GM12872 (cell line): Measurements from ENCODE around the gene BPIFA2.

Experiments
- TF ChIP-seq, protein P1 (sequence below): IDR thresholded peaks from 3 replicates; pipeline ENCODE4 v1.5.1; 2011; ENCODE audit warnings: low read depth, mild to moderate bottlenecking, low read length, moderate library complexity; ENCODE audit not compliant: insufficient read depth

Gene BPIFA2

DNA sequence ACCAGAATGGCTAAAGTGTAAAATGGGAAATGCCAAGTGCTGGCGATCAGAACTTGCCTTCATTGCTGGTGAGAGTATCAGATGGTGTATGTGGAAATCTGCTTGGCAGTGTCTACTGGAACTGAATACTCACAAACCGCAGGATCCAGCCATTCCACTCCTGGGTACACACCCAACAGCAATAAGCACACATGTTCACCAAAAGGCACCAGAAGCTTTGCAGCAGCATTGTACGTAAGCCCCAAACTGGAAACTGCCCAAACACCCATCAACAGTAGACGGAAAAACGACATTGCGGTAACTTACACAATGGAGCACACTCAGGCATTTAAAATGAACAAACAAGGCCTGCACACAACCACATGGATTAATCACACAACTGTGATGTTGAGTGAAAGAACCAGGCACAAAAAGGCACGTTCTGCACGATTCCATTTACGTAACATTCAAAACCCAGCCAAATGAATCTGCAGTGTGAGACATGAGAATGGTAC lies 37.3 kb upstream of the BPIFA2 start:
- TF ChIP-seq, protein P1, sequence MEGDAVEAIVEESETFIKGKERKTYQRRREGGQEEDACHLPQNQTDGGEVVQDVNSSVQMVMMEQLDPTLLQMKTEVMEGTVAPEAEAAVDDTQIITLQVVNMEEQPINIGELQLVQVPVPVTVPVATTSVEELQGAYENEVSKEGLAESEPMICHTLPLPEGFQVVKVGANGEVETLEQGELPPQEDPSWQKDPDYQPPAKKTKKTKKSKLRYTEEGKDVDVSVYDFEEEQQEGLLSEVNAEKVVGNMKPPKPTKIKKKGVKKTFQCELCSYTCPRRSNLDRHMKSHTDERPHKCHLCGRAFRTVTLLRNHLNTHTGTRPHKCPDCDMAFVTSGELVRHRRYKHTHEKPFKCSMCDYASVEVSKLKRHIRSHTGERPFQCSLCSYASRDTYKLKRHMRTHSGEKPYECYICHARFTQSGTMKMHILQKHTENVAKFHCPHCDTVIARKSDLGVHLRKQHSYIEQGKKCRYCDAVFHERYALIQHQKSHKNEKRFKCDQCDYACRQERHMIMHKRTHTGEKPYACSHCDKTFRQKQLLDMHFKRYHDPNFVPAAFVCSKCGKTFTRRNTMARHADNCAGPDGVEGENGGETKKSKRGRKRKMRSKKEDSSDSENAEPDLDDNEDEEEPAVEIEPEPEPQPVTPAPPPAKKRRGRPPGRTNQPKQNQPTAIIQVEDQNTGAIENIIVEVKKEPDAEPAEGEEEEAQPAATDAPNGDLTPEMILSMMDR, result no peak

DNA sequence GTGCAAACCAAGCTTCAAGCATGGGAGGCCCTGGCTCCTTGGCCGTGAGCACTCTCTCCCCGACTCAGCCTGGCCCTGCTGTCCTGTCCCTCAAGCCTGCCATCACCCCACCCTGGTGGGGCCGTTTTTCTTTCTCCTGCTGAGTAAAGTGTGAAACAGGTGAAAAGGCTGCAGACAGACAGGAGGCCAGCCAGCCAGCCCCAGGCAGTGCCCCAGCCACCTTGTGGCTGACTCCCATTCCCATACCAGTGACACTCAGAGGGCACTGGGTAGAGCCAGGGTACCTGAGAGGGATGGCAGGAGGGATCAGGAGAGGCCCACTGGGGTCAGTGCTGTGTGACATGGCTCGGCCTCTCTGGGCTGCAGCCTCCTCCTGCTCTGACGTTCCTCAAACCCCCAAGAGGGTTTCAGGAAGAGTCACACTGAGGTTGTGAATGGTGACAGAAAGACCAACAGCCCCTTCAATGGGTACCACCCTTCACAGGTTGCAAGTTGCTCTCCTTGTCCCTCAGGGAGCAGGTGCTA lies 35.9 kb upstream of the BPIFA2 start:
- TF ChIP-seq, protein P1, result no peak

DNA sequence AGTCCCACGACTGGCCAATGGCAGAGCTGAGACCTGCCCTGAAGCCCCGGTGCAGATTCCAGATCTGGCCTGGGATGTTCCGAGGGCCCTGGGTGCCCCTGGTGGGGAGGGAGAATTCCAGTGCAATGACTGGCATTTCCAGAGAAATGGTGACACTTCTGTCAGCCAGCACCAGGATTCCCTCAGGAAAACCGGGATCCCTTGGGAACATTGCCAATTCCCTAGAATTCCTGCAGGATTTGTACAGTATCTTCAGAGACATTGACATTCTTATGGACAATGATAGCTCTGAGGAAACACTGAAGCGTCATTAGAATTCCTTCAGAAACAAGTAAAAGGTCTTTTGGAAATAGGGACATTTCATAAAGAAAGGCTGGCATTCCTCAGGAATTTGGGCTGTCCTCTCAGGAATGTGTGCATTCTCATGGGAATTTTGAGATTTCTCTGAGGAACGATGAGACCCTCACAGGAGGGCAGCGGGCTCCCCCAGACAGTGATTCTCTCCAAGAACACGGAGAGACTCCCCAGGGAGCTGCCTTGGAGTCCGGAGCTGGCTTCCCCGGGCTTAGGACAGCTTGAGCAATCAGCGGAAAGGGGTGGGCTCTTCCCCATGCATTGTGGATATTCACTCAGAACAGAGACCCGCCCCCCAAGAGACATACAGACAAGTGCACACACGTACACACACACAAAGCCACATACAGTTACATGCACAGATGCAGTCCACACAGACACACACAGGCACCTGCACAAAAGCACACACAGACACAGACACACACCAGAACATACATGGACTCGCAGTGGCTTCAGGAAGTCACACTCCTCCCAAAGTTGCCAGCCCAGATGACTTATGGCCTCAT lies 35.2 kb upstream of the BPIFA2 start:
- TF ChIP-seq, protein P1, result no peak

DNA sequence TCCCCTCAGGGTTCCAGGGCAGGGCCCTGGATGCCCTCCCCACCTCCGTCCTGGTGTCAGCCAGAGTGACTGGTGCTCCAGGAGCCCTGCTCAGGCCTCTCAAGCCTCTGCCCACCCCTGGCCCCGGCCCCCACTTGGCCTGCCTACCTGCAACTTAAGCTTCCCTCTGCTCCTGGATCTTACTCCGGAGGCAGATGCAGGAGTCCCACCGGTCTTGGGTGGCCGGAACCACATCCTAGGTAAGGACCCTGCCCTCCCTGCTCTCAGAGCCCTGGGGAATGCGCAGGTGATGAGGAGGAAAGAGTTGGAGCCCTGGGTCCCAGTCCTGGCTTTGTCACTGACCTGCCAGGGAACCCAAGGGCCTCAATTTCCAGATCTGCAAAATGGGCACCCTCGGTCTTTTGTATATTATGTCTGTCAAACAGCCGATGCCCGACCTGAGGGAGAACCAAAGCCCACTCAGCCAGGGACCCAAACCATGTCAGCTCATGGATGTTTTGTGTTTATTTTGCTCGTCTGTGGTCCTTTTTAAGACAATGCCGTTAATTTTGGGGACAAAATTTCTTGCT lies 34.5 kb upstream of the BPIFA2 start:
- TF ChIP-seq, protein P1, result no peak

DNA sequence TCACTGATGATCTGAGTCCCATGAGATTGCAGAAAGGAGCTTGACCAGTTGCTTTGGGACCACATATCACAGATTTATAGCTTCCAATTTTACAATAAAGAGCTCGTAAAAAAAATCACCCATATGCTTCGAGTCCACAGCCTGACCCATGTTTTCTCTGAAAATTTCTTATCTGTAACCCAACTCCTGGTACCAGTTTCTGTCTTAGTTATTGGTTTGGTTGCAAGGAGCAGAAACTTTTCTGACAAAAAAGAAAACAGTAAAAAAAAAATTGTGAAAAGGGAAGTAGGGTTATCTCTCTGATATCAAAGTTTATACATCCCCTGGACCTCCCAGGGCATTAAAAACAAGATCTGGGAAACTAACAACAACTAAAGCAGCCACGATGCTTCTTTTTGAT lies 30.8 kb upstream of the BPIFA2 start:
- TF ChIP-seq, protein P1, result no peak

DNA sequence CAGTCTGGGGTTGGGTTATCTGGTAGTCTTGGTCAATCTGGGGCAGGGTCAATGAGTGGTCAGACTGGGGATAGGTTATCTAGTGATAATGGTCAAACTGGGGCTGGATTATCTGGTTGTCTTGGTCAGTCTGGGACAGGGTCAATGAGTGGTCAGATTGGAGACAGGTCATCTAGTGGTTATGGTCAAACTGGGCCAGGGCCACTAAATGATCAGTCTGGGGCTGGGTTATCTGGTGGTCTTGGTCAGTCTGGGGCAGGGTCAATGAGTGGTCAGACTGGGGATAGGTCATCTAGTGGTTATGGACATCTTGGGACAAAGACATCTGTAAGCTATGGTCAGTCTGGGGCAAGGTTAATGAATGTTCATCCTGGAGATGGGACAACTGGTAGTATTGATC lies 28.5 kb upstream of the BPIFA2 start:
- TF ChIP-seq, protein P1, result no peak

DNA sequence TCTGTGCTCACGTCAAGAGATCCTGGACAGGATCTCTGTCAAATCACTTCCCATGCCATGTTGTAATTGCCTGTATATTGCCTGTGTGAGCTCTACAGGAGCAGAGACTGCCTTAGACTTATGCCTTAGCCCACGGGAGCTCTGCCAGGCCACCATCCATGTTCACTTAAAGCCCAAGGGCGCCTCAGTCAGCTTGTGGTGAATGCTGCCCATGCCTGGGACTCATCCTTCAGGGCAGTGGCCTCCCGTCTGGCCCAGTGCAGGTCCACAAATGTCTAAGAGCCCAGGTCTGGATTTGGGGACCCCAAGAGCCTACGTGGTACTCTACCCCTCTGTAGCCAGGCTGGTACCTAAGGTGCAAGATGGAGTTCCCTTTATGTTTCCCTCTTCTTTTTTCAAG lies 22.4 kb upstream of the BPIFA2 start:
- TF ChIP-seq, protein P1, result no peak
